ENCODE data around the gene IL17D.

IL17D gene

GRCh38 chr13:20699715-20700114 lies 3.8 kb upstream of the IL17D start:
- Histone ChIP-seq H3K4me3 (ENCODE audit: low read depth, low read length) (no peak overlapping the region), H3K9me3 (no peaks in the 10 kb centered on the region), H3K4me1 (no peaks in the 10 kb centered on the region), H3K36me3 (no peaks in the 10 kb centered on the region), H3K27me3 (peaks cover 5% of the 10 kb centered on the region)
- DNase-seq, result no peak
- no peak for TF ChIP-seq CTCF (IDR thresholded peaks at IDR 0.05; ENCODE audit: low read depth, low read length)

GRCh38 chr13:20700288-20700687 lies 3.2 kb upstream of the IL17D start:
- H3K27me3 ChIP-seq, result peaks cover 5% of the 10 kb centered on the region
- H3K36me3 ChIP-seq, result no peaks in the 10 kb centered on the region
- no peak overlapping the region for H3K4me3 ChIP-seq (ENCODE audit: low read depth, low read length)
- no peak for DNase-seq
- H3K4me1 ChIP-seq, result no peaks in the 10 kb centered on the region
- TF ChIP-seq CTCF (IDR thresholded peaks at IDR 0.05; ENCODE audit: low read depth, low read length), result no peak
- H3K9me3 ChIP-seq, result no peaks in the 10 kb centered on the region

GRCh38 chr13:20701461-20701860 lies 2.0 kb upstream of the IL17D start:
- Histone ChIP-seq H3K27me3 (peaks cover 5% of the 10 kb centered on the region), H3K36me3 (no peaks in the 10 kb centered on the region), H3K4me3 (ENCODE audit: low read depth, low read length) (no peak overlapping the region)

GRCh38 chr13:20702530-20702914 lies 977 bp upstream of the IL17D start:
- H3K36me3 ChIP-seq, result no peaks in the 10 kb centered on the region
- no peaks in the 10 kb centered on the region for H3K9me3 ChIP-seq
- no peak for TF ChIP-seq CTCF (IDR thresholded peaks at IDR 0.05; ENCODE audit: low read depth, low read length)
- peak overlapping the region; percentile 80 for H3K4me3 ChIP-seq (ENCODE audit: low read depth, low read length)
- DNase-seq, result no peak
- H3K27me3 ChIP-seq, result peaks cover 5% of the 10 kb centered on the region
- no peaks in the 10 kb centered on the region for H3K4me1 ChIP-seq

More at GRCh38 chr13:20701461-20701860, 2.0 kb upstream of the IL17D start:
- Histone ChIP-seq H3K9me3 (no peaks in the 10 kb centered on the region), H3K4me1 (no peaks in the 10 kb centered on the region)
- DNase-seq, result no peak
- TF ChIP-seq CTCF (IDR thresholded peaks at IDR 0.05; ENCODE audit: low read depth, low read length), result no peak

GRCh38 chr13:20703780-20704458 lies 420 bp downstream of the IL17D start:
- peak; percentile 89 for DNase-seq
- Histone ChIP-seq H3K4me1 (no peaks in the 10 kb centered on the region), H3K36me3 (no peaks in the 10 kb centered on the region), H3K9me3 (no peaks in the 10 kb centered on the region), H3K4me3 (ENCODE audit: low read depth, low read length) (peak overlapping the region; percentile 31), H3K27me3 (peaks cover 5% of the 10 kb centered on the region)
- TF ChIP-seq CTCF (IDR thresholded peaks at IDR 0.05; ENCODE audit: low read depth, low read length), result peak; percentile 43

- no peak for TF ChIP-seq CTCF (IDR thresholded peaks at IDR 0.05; ENCODE audit: low read depth, low read length)
- Histone ChIP-seq H3K4me3 (ENCODE audit: low read depth, low read length) (no peak overlapping the region), H3K36me3 (no peaks in the 10 kb centered on the region), H3K27me3 (peaks cover 5% of the 10 kb centered on the region), H3K9me3 (no peaks in the 10 kb centered on the region), H3K4me1 (no peaks in the 10 kb centered on the region)
- DNase-seq, result no peak
Observed at GRCh38 chr13:20704459-20705069, 1.1 kb downstream of the IL17D start.
